ENCODE data around the gene GPR55.

The GPR55 gene

GRCh38 chr2:230927711-230928341, 2.8 kb upstream of the GPR55 start:
- ChIA-PET POLR2A (no interaction called here), CTCF (interaction anchor here (0.6 to 1.1 kb wide), 2 partner anchors 22 to 59 kb away, joined by 3 read pairs; no protein-coding TSS in a partner anchor)
- H3K36me3 ChIP-seq (ENCODE audit: control insufficient read depth in 2 of 2, insufficient read depth in 1 of 2, low read length in 2 of 2) = no peaks in the 10 kb centered on the region
- no peak overlapping the region for H3K27ac ChIP-seq (ENCODE audit: extremely low read depth, low read depth, low read length)
- H3K4me1 ChIP-seq (ENCODE audit: control insufficient read depth, insufficient read depth, low read length) = no peaks in the 10 kb centered on the region
- TF ChIP-seq TCF7L2 (IDR thresholded peaks at IDR 0.05; ENCODE audit: borderline replicate concordance, low read depth, low read length) (no peak), ZNF248 (tag by site-specific recombination; IDR thresholded peaks at IDR 0.05) (no peak), ZNF266 (tag by site-specific recombination; IDR thresholded peaks at IDR 0.05; ENCODE audit: low read depth) (no peak), ZBTB1 (tag by site-specific recombination; IDR thresholded peaks at IDR 0.05) (no peak)
- TF ChIP-seq, protein P1, sequence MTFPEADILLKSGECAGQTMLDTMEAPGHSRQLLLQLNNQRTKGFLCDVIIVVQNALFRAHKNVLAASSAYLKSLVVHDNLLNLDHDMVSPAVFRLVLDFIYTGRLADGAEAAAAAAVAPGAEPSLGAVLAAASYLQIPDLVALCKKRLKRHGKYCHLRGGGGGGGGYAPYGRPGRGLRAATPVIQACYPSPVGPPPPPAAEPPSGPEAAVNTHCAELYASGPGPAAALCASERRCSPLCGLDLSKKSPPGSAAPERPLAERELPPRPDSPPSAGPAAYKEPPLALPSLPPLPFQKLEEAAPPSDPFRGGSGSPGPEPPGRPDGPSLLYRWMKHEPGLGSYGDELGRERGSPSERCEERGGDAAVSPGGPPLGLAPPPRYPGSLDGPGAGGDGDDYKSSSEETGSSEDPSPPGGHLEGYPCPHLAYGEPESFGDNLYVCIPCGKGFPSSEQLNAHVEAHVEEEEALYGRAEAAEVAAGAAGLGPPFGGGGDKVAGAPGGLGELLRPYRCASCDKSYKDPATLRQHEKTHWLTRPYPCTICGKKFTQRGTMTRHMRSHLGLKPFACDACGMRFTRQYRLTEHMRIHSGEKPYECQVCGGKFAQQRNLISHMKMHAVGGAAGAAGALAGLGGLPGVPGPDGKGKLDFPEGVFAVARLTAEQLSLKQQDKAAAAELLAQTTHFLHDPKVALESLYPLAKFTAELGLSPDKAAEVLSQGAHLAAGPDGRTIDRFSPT (tag by site-specific recombination; IDR thresholded peaks at IDR 0.05) = no peak
- no peaks in the 10 kb centered on the region for H3K9me3 ChIP-seq (ENCODE audit: control insufficient read depth, insufficient read depth, low read depth, low read length)
- H3K4me3 ChIP-seq (ENCODE audit: low read depth, low read length) = no peak overlapping the region

DNA sequence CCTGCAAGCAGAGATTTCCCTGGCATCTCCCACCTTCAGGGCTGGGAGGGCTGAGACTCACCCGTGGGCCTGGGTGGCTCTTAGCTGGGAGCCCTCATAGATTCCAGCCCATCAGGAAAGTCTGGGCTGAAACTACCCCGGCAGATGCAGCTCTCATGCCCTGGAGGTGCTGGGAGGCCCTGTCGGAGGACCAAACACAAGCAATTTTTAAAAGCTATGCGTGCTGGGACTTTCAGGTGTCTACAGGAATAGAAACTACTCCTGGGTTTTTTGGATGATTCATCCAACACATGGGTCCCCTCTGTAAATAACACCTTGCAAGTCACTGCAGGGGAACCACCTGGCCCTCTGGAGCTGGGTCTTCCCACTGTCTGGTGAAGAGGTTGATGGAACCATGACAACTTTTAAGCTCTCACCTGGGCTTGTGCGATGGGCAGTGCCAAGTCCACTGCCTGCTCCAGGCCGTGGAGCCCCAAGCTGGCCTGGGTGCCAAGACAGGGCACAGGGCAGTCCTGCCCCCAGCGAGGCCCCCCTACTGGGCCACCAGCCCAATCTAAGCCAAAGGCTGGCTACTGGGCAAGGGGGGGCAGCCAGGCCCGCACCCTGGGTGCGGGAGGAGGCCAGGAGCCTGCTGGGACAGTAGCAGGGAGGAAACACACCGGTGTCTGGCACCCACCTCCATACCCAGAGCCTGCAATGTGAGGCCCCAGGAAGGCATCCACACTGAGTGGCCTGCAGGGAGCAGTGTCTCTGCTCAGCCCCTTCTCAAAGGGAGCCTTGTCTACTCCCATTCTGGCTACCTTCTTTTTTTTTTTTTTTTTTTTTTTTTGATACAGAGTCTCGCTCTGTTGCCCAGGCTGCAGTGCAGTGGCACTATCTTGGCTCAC, 1.1 kb upstream of the GPR55 start:
- ChIA-PET CTCF (interaction anchor here (0.5 to 1.9 kb wide), 5 partner anchors 26 to 116 kb away, joined by 3 to 7 read pairs (median 4); no protein-coding TSS in a partner anchor), POLR2A (no interaction called here)
- no peak overlapping the region for H3K4me3 ChIP-seq (ENCODE audit: low read depth, low read length)
- H3K27ac ChIP-seq (ENCODE audit: extremely low read depth, low read depth, low read length) = no peak overlapping the region
- no peaks in the 10 kb centered on the region for H3K4me1 ChIP-seq (ENCODE audit: control insufficient read depth, insufficient read depth, low read length)
- TF ChIP-seq ZNF626 (tag by site-specific recombination; IDR thresholded peaks at IDR 0.05) = no peak
- TF ChIP-seq ZIC2 (tag by site-specific recombination; IDR thresholded peaks at IDR 0.05) = peak; percentile 44; the same call in 1 of the 2 replicates
- TF ChIP-seq GLIS2 (tag by site-specific recombination; IDR thresholded peaks at IDR 0.05) = 0 out of 2 replicates have a peak, but pooled peaks have one; percentile 36
- TF ChIP-seq GLIS1 (tag by site-specific recombination; IDR thresholded peaks at IDR 0.05) = 0 out of 2 replicates have a peak, but pooled peaks have one; percentile 23
- TF ChIP-seq ZNF623 (tag by site-specific recombination; IDR thresholded peaks at IDR 0.05) = no peak
- no peaks in the 10 kb centered on the region for H3K36me3 ChIP-seq (ENCODE audit: control insufficient read depth in 2 of 2, insufficient read depth in 1 of 2, low read length in 2 of 2)
- H3K9me3 ChIP-seq (ENCODE audit: control insufficient read depth, insufficient read depth, low read depth, low read length) = no peaks in the 10 kb centered on the region

DNA sequence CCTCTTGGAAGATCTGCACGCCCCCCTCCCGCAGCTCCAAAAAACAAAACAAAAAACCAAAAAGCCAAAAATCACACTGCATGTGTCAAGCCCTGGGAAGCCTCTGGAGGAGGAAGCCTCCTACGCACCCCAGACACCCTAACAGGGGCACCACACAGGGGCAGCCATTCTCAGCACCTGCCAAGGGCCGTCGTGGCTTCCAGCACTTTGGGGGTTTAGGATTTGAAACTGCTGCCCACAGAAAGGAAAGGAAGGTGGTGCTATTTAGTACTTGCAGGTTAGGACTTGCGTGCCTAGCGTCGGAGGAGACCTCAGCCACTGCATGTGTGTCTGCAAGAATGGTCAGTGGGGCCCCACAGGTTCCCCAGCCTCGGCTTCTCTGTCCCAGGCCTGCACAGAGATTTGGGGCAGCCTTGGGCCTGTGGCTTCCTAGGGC, 419 bp upstream of the GPR55 start:
- H3K36me3 ChIP-seq (ENCODE audit: control insufficient read depth in 2 of 2, insufficient read depth in 1 of 2, low read length in 2 of 2) = no peaks in the 10 kb centered on the region
- no peak overlapping the region for H3K27ac ChIP-seq (ENCODE audit: extremely low read depth, low read depth, low read length)
- ChIA-PET POLR2A (no interaction called here), CTCF (interaction anchor here (0.7 to 1.9 kb wide), 4 partner anchors 26 to 102 kb away, joined by 3 to 9 read pairs (median 6); no protein-coding TSS in a partner anchor)
- H3K4me1 ChIP-seq (ENCODE audit: control insufficient read depth, insufficient read depth, low read length) = no peaks in the 10 kb centered on the region
- H3K4me3 ChIP-seq (ENCODE audit: low read depth, low read length) = no peak overlapping the region
- TF ChIP-seq ZFHX2 (tag by site-specific recombination; conservative IDR thresholded peaks at IDR 0.05) = peak; percentile 13; the same call in 1 of the 2 replicates
- TF ChIP-seq, protein P2, sequence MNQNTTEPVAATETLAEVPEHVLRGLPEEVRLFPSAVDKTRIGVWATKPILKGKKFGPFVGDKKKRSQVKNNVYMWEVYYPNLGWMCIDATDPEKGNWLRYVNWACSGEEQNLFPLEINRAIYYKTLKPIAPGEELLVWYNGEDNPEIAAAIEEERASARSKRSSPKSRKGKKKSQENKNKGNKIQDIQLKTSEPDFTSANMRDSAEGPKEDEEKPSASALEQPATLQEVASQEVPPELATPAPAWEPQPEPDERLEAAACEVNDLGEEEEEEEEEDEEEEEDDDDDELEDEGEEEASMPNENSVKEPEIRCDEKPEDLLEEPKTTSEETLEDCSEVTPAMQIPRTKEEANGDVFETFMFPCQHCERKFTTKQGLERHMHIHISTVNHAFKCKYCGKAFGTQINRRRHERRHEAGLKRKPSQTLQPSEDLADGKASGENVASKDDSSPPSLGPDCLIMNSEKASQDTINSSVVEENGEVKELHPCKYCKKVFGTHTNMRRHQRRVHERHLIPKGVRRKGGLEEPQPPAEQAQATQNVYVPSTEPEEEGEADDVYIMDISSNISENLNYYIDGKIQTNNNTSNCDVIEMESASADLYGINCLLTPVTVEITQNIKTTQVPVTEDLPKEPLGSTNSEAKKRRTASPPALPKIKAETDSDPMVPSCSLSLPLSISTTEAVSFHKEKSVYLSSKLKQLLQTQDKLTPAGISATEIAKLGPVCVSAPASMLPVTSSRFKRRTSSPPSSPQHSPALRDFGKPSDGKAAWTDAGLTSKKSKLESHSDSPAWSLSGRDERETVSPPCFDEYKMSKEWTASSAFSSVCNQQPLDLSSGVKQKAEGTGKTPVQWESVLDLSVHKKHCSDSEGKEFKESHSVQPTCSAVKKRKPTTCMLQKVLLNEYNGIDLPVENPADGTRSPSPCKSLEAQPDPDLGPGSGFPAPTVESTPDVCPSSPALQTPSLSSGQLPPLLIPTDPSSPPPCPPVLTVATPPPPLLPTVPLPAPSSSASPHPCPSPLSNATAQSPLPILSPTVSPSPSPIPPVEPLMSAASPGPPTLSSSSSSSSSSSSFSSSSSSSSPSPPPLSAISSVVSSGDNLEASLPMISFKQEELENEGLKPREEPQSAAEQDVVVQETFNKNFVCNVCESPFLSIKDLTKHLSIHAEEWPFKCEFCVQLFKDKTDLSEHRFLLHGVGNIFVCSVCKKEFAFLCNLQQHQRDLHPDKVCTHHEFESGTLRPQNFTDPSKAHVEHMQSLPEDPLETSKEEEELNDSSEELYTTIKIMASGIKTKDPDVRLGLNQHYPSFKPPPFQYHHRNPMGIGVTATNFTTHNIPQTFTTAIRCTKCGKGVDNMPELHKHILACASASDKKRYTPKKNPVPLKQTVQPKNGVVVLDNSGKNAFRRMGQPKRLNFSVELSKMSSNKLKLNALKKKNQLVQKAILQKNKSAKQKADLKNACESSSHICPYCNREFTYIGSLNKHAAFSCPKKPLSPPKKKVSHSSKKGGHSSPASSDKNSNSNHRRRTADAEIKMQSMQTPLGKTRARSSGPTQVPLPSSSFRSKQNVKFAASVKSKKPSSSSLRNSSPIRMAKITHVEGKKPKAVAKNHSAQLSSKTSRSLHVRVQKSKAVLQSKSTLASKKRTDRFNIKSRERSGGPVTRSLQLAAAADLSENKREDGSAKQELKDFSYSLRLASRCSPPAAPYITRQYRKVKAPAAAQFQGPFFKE (tag by site-specific recombination; IDR thresholded peaks at IDR 0.05; ENCODE audit: borderline replicate concordance) = no peak
- no peaks in the 10 kb centered on the region for H3K9me3 ChIP-seq (ENCODE audit: control insufficient read depth, insufficient read depth, low read depth, low read length)
